Activated CD8-positive, alpha-beta T cell treated with anti-CD3 and anti-CD28 coated beads for 36 hours (primary cell): ENCODE measurements around the gene NUDT1. TPM values are rescaled to one million over a fixed set of nuclear protein-coding genes. Genes with fewer than 3 reads are reported as not detected.

Experiments
- ATAC-seq: fragments of 200-7000 bp; cut with Tn5 transposase; one replicate; pipeline ENCODE4 v1.10.0; 2021; ENCODE audit warnings: mild to moderate bottlenecking, moderate library complexity
- CTCF ChIA-PET: fragments of 350-600 bp; sonication (Branson Sonifier 250); formaldehyde crosslinking; loops from one replicate; lab custom pipeline; 2021; ENCODE audit warnings: antibody characterized with exemption; lab: Charles Lee
- POLR2A ChIA-PET: fragments of 350-600 bp; sonication (Branson Sonifier 250); formaldehyde crosslinking; loops from one replicate; lab custom pipeline; 2021; ENCODE audit warnings: antibody characterized with exemption; lab: Charles Lee
- DNase-seq: peaks from one replicate; pipeline ENCODE4 v3.0.0-alpha.2; 2020
- H3K27ac Mint-ChIP-seq: one replicate; pipeline ENCODE4 v1.8.0; 2021; ENCODE audit warnings: mild to moderate bottlenecking, mixed read lengths
- H3K27me3 Mint-ChIP-seq: one replicate; pipeline ENCODE4 v1.8.0; 2021; ENCODE audit warnings: mixed read lengths
- H3K36me3 Mint-ChIP-seq: one replicate; pipeline ENCODE4 v1.8.0; 2021; ENCODE audit warnings: low read depth, mixed read lengths
- H3K4me1 Mint-ChIP-seq: one replicate; pipeline ENCODE4 v1.8.0; 2021; ENCODE audit warnings: low read depth, mixed read lengths
- H3K4me3 Mint-ChIP-seq: one replicate; pipeline ENCODE4 v1.8.0; 2021; ENCODE audit warnings: mild to moderate bottlenecking, moderate library complexity, mixed read lengths
- H3K9me3 Mint-ChIP-seq: one replicate; pipeline ENCODE4 v1.8.0; 2021; ENCODE audit warnings: mixed read lengths
- intact Hi-C: fragments of 100-400 bp; cut with micrococcal nuclease; formaldehyde crosslinking; loops from one replicate; pipeline ENCODE4 v1.10.0; 2022
- total RNA-seq, 2 experiments: library from RNA; stranded (reverse); gene quantifications; one replicate each; pipeline ENCODE4 v1.2.3, GENCODE V29; 2021
- TF ChIP-seq, protein P1 (sequence below): fragments of 200-600 bp; IDR thresholded peaks from one replicate; pipeline ENCODE4 v1.8.0; 2022; ENCODE audit warnings: antibody characterized with exemption, mild to moderate bottlenecking

NUDT1 gene
- total RNA-seq, 2 experiments from 2014 or later = 90.2 to 93.9 TPM

DNA sequence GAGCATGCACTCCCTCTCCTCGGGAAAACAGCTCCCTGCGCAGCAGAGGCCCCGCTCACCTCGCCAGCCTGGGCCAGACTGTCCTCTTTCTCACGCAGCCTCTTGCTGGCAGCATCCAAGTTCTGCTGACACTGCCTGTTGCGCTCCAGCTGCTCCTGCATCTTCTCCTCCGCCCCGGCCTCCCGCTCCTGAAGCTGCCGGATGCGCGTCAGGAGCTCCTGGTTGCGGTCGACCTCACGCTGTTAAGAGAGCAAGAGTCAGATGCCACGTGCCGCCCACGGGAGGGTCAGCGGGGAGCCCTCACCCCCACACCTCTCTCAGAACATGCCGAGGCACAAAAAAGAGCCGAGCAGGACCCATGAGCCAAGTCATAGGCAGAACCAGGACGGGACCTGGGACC is 19.5 kb upstream of the NUDT1 start:
- Mint-ChIP-seq H3K27me3 (no peaks in the 10 kb centered on the region), H3K4me3 (no peak overlapping the region), H3K9me3 (no peaks in the 10 kb centered on the region), H3K27ac (no peak overlapping the region), H3K4me1 (no peaks in the 10 kb centered on the region), H3K36me3 (peaks cover 11% of the 10 kb centered on the region)
- DNase-seq (no peak), ATAC-seq (no peak)
- intact Hi-C loops = no loop called here
- POLR2A ChIA-PET = no interaction called here
- TF ChIP-seq, protein P1, sequence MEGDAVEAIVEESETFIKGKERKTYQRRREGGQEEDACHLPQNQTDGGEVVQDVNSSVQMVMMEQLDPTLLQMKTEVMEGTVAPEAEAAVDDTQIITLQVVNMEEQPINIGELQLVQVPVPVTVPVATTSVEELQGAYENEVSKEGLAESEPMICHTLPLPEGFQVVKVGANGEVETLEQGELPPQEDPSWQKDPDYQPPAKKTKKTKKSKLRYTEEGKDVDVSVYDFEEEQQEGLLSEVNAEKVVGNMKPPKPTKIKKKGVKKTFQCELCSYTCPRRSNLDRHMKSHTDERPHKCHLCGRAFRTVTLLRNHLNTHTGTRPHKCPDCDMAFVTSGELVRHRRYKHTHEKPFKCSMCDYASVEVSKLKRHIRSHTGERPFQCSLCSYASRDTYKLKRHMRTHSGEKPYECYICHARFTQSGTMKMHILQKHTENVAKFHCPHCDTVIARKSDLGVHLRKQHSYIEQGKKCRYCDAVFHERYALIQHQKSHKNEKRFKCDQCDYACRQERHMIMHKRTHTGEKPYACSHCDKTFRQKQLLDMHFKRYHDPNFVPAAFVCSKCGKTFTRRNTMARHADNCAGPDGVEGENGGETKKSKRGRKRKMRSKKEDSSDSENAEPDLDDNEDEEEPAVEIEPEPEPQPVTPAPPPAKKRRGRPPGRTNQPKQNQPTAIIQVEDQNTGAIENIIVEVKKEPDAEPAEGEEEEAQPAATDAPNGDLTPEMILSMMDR = no peak
- CTCF ChIA-PET = no interaction called here

DNA sequence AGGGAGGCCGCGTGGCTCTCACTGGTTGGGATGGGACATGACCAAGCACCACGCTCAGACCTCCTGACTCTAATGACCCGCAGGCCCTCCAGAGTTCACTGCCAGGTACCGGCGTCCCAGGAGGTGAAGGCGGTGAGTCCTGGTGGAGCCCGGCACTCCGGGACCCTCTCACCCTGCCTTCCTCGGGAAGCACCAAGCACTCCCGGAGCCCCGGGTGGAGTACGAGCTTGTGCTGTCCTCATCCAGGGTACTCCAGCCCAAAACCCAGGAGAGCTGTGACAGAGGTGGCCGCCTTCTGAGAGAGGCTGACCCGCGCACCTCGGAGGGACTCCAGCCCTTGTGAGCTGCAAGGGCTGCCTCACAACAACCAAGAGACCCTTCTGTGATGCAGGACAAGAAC is 18.7 kb upstream of the NUDT1 start:
- H3K27ac Mint-ChIP-seq = no peak overlapping the region
- no peaks in the 10 kb centered on the region for H3K9me3 Mint-ChIP-seq
- TF ChIP-seq, protein P1 = no peak
- intact Hi-C loops = no loop called here
- ATAC-seq (no peak), DNase-seq (no peak)
- no peak overlapping the region for H3K4me3 Mint-ChIP-seq
- CTCF ChIA-PET = no interaction called here
- H3K36me3 Mint-ChIP-seq = peaks cover 16% of the 10 kb centered on the region
- H3K4me1 Mint-ChIP-seq = peaks cover 2% of the 10 kb centered on the region
- POLR2A ChIA-PET = interaction anchor here (1.0 kb wide), 1 partner anchor 10 kb away, joined by 3 read pairs; the partner anchor contains the start of gene MAD1L1
- H3K27me3 Mint-ChIP-seq = no peaks in the 10 kb centered on the region

DNA sequence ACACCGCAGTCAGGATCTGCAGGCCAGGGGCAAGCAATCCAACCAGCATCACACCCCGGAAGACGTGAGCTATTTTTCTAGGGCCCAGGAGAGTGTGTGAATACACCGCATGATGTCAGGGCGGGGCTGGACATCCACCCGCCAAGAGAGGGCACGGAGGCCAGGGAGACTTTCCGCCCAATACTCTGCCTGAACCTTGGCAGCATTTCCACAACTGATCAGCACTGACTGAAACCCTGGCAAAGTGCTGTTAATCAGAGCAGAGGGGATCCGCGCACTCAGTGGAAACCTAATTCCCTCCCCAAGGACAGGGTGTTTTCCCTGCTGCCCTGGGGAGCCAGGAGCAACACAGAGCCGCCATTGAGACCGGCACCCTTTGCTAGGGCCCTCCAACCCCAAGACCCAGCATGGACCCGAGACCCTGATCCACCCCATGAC is 17.5 kb upstream of the NUDT1 start:
- Mint-ChIP-seq H3K9me3 (no peaks in the 10 kb centered on the region), H3K4me1 (peaks cover 3% of the 10 kb centered on the region), H3K27me3 (no peaks in the 10 kb centered on the region), H3K36me3 (peaks cover 17% of the 10 kb centered on the region), H3K4me3 (no peak overlapping the region), H3K27ac (no peak overlapping the region)
- no peak for ATAC-seq
- POLR2A ChIA-PET = interaction anchor here (1.0 kb wide), 1 partner anchor 8 kb away, joined by 3 read pairs; the partner anchor contains the start of gene MAD1L1
- CTCF ChIA-PET = no interaction called here
- no peak for DNase-seq
- intact Hi-C loops = no loop called here
- TF ChIP-seq, protein P1 = no peak

DNA sequence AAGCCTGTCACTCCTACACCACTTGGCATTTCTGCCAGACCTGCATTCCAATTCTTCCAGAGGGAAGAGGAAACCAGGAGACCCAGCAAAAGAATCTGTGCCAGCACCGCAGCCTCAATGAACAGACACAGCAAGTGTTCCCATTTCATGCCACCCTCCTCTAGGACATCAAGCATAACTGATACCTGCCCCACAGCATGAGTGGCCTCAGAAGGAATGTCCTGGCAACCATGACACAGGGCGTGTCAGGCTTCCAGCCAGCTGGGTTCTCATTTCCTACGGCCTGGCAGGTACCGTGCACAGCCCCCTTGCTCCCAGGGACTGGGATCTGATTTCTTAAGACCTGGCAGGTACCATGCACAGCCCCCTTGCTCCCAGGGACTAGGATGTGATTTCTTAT is 17.1 kb upstream of the NUDT1 start:
- intact Hi-C loops = no loop called here
- Mint-ChIP-seq H3K27me3 (no peaks in the 10 kb centered on the region), H3K4me3 (no peak overlapping the region), H3K9me3 (no peaks in the 10 kb centered on the region), H3K27ac (no peak overlapping the region), H3K4me1 (peaks cover 4% of the 10 kb centered on the region), H3K36me3 (peaks cover 20% of the 10 kb centered on the region)
- ATAC-seq (no peak), DNase-seq (no peak)
- CTCF ChIA-PET = no interaction called here
- TF ChIP-seq, protein P1 = no peak
- POLR2A ChIA-PET = no interaction called here

DNA sequence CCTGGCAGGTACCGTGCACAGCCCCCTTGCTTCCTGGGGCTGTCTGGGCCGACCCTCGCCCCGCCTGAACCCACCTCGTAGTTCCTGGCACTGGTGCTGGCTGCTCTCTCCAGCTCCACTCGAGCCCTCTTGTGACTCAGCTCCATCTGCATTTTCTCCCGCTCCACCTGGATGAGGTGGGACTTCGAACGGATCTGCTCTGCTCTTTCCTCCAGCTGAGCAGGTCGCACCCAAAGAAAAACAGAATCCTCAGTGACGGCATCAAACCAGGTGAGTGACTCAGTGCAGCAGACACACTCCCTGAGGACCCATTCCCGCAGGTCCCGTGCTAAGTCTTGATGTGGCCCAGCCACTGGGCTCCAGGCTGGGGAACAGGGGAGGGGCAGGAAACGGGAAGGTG is 16.7 kb upstream of the NUDT1 start:
- Mint-ChIP-seq H3K4me3 (no peak overlapping the region), H3K9me3 (no peaks in the 10 kb centered on the region), H3K4me1 (peaks cover 8% of the 10 kb centered on the region), H3K27ac (no peak overlapping the region), H3K36me3 (peaks cover 23% of the 10 kb centered on the region), H3K27me3 (no peaks in the 10 kb centered on the region)
- TF ChIP-seq, protein P1 = no peak
- intact Hi-C loops = no loop called here
- CTCF ChIA-PET = no interaction called here
- DNase-seq (no peak), ATAC-seq (no peak)
- POLR2A ChIA-PET = no interaction called here
